ENCODE measurements around the gene DEAF1.

GRCh38 chr11:689625-690024, 5.4 kb downstream of the DEAF1 start:
- TF ChIP-seq MLLT1 (IDR thresholded peaks at IDR 0.05) (no peak), CTCF (IDR thresholded peaks at IDR 0.05 in 2 of 3, conservative IDR thresholded peaks at IDR 0.05 in 1 of 3; ENCODE audit: insufficient read depth in 2 of 3, low read depth in 1 of 3, low read length in 3 of 3) (no peak), HMGXB4 (CRISPR knock-in tag; IDR thresholded peaks at IDR 0.05) (no peak)
